ENCODE results near the gene KLHL6.

DNA sequence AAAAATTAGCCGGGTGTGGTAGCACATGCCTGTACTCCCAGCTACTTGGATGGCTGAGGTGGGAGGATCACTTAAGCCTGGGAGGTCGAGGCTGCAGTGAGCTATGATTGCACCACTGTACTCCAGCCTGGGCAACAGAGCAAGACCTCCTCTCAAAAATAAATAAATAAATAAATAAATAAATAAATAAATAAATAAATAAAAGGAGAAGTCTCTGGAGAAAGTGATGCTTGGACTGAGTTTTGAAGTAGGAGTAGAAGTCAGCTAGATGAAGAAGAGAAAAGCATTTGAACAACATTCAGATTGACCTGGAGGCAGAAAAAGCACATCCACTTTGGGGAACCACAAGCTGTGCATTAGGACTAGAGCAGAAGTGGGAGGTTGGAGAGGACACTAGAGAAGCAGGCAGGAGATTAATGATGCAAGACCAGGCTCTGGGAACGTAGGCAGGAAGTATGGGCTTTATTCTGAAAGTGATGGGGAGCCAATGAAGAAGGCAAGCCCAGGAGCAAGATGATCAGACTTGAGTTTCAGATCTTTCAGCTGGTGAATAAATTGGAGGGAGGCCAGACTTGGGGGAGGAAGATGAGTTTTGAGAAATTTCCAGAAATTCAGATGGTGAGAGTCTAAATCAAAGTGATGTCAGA lies 48.7 kb downstream of the KLHL6 start:
- TF ChIP-seq, protein P1, sequence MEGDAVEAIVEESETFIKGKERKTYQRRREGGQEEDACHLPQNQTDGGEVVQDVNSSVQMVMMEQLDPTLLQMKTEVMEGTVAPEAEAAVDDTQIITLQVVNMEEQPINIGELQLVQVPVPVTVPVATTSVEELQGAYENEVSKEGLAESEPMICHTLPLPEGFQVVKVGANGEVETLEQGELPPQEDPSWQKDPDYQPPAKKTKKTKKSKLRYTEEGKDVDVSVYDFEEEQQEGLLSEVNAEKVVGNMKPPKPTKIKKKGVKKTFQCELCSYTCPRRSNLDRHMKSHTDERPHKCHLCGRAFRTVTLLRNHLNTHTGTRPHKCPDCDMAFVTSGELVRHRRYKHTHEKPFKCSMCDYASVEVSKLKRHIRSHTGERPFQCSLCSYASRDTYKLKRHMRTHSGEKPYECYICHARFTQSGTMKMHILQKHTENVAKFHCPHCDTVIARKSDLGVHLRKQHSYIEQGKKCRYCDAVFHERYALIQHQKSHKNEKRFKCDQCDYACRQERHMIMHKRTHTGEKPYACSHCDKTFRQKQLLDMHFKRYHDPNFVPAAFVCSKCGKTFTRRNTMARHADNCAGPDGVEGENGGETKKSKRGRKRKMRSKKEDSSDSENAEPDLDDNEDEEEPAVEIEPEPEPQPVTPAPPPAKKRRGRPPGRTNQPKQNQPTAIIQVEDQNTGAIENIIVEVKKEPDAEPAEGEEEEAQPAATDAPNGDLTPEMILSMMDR (IDR thresholded peaks at IDR 0.05), result no peak
- TF ChIP-seq POLR2A (IDR thresholded peaks at IDR 0.05), result no peak

All from thyroid gland (tissue), 4 donors.